GM12864 (cell line): ENCODE results near the gene HPDL.
A peak's percentile ranks its signal among the peaks of the same experiment; 100 is the strongest.
"Not testable (repeated sequence)": the region's sequence is repeated elsewhere in the genome, so short reads cannot be mapped to it uniquely, and the experiment has no call there.

Experiments used
- DNase-seq: peaks from one replicate; pipeline ENCODE4 v3.0.0-alpha.2; 2011; ENCODE audit warnings: low read depth
- H3K4me3 ChIP-seq: 2 replicates; pipeline ENCODE4 v1.5.1; 2011; ENCODE audit warnings: mild to moderate bottlenecking, low read depth, low read length, control low read depth
- CTCF ChIP-seq: IDR thresholded peaks from 2 replicates; pipeline ENCODE4 v1.5.1; 2011; ENCODE audit warnings: low read depth, mild to moderate bottlenecking, moderate library complexity, low read length, control low read depth, inconsistent platforms; ENCODE audit errors: missing control alignments

HPDL gene

GRCh38 chr1:45326627-45327623, at the start of gene HPDL:
HPDL (plus strand) TSS chr1:45326895; CDS start chr1:45327149, 254 bp downstream.
- peak within 1 kb of the TSS; percentile 78 for H3K4me3 ChIP-seq
- peak; percentile 4 for TF ChIP-seq CTCF
- peak; percentile 45 for DNase-seq

GRCh38 chr1:45282351-45282750, 44.3 kb upstream of the HPDL start:
- no peak overlapping the region for H3K4me3 ChIP-seq
- DNase-seq: no peak
- TF ChIP-seq CTCF: no peak

- DNase-seq: not testable (repeated sequence)
These were observed 41.8 kb upstream of the HPDL start for GRCh38 chr1:45284858-45285257.

GRCh38 chr1:45286521-45286920, 40.2 kb upstream of the HPDL start:
- not testable (repeated sequence) for DNase-seq, H3K4me3 ChIP-seq

More at GRCh38 chr1:45284858-45285257, 41.8 kb upstream of the HPDL start:
- not testable (repeated sequence) for H3K4me3 ChIP-seq

GRCh38 chr1:45291002-45291401, 35.7 kb upstream of the HPDL start:
- not testable (repeated sequence) for H3K4me3 ChIP-seq

GRCh38 chr1:45291716-45292115, 35.0 kb upstream of the HPDL start:
- DNase-seq: no peak
- TF ChIP-seq CTCF: no peak
- no peak overlapping the region for H3K4me3 ChIP-seq

More at GRCh38 chr1:45291002-45291401, 35.7 kb upstream of the HPDL start:
- DNase-seq: not testable (repeated sequence)

- no peak for DNase-seq
- no peak overlapping the region for H3K4me3 ChIP-seq
These were observed 28.9 kb upstream of the HPDL start for GRCh38 chr1:45297666-45298356.

More at GRCh38 chr1:45297666-45298356, 28.9 kb upstream of the HPDL start:
- no peak for TF ChIP-seq CTCF
